HG03175 (cell line): Measurements from ENCODE around the gene OR8D4.
A peak's percentile ranks its signal among the peaks of the same experiment; 100 is the strongest.
"Not testable (repeated sequence)": the region's sequence is repeated elsewhere in the genome, so short reads cannot be mapped to it uniquely, and the experiment has no call there.

Source experiments
- ATAC-seq: cut with Tn5 transposase; IDR thresholded peaks from one replicate; pipeline ENCODE4 v1.9.1; 2021; ENCODE audit warnings: mild to moderate bottlenecking, moderate library complexity; ENCODE audit not compliant: unreplicated experiment

OR8D4 gene

DNA sequence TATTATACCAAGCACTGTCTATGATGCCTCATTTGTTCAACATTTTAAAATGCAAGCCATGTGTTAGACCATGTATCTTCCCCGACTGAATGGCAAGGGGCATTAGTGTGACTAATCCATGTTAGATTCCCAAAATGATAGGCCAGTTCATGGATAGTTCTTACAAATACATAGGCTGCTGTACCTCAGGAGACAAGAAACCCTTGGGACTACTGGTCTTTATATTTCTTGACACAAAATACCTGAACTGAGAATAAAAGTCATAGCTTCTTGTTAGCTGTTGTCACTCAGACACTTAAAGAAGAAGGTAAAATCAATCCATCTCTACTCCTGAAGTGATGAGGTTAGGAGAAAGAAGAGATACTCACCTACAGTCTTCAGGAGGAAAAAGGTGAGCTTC lies at the start of gene OR8D4:
TSS of gene OR8D4 (plus strand) at position 301 of the 400 bp plus-strand sequence. CDS start 4,265 bp downstream, outside the sequence.
- ATAC-seq = no peak

DNA sequence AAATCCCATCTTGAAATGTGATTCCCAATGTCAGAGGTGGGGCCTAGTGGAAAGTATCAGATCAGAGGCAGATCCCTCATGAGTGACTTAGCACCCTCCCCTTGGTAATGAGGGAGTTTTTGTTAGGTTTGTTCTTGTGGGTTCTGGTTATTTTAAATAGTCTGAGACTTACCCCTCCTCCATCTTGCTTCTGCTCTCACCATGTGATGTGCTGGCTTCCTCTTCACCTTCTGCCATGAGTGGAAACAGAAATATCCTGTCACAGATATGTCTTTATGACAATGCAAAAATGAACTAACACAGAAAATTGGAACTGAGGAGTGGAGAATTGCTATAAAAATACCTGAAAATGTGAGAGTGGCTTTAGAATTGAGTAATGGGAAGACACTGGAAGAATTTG lies 49.6 kb upstream of the OR8D4 start:
- ATAC-seq = no peak

DNA sequence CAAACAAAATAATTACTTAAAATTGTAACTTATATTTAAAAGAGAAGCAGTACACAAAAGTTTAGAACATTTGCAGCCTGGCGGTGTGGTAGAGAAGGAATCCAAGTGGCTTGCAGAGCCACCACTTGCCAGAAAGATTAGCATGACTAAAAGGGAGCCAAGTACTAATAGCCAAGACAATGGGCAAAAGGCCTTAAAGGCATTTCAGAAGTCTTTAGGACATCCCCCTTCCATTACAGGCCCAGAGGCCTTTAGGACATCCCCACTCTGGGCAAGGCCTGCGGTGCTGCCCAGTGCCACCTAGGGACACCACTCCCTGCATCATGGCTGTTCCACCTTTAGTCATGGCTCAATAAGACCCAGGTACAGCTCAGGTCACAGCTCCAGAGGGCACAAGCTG lies 48.9 kb upstream of the OR8D4 start:
- no peak for ATAC-seq

DNA sequence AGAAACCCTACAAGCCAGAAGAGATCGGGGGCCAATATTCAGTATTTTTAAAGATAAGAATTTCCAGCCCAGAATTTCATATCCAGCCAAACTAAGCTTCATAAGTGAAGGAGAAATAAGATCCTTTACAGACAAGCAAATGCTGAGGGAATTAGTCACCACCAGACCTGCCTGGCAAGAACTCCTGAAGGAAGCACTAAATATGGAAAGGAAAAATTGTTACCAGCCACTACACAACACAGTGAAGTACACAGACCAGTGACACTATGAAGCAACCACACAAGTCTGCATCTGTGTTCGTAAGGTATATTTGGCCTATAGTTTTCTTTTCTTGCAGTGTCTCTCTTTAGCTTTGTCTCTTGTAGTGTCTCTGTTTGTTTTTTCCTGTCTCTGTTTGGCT lies 45.5 kb upstream of the OR8D4 start:
- ATAC-seq = no peak

DNA sequence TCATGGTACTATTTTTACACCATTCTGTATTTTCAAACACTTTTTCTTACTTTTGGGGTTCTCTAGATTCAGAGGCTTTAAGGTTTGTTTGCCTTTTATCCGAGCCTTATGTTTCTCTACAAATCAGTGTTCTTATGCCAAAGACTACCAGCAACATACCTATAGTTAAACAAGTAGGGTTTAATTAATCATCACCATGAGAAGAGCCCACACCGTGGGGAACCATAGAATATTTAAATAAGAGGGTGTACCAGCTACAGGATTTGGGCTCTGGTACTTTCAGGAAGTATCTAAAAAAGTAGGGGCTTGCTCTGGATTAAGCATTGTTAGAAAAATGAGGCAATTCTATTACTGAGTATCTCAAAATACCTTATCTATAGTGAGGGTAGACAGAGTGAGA lies 42.2 kb upstream of the OR8D4 start:
- no peak for ATAC-seq

DNA sequence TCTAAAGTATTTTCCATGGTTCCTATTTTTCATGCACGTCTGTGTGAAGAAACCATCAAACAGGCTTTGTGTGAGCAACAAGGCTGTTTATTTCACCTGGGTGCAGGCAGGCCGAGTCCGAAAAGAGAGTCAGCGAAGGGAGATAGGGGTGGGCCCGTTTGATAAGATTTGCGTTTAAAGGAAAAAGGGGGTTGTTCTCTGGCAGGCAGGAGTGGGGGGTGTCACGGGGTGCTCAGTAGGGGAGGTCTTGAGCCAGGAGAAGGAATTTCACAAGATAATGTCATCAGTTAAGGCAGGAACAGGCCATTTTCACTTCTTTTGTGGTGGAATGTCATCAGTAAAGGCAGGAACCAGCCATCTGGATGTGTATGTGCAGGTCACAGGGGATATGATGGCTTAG lies 36.7 kb upstream of the OR8D4 start:
- not testable (repeated sequence) for ATAC-seq

DNA sequence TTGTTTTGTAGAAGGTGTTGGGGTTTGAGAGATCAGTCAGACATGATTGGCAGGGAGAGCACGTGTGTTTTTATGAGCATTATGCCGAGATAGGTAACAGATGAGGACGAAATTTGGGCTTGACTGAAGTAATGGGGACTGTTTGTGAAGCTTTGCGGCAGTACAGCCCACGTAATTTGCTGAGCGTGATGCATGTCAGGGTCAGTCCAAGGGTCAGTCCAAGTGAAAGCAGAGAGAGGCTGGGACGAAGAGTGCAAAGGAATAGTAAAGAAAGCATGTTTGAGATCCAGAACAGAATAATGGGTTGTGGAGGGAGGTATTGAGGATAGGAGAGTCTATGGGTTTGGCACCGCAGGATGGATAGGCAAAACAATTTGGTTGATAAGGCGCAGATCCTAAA lies 34.2 kb upstream of the OR8D4 start:
- not testable (repeated sequence) for ATAC-seq

DNA sequence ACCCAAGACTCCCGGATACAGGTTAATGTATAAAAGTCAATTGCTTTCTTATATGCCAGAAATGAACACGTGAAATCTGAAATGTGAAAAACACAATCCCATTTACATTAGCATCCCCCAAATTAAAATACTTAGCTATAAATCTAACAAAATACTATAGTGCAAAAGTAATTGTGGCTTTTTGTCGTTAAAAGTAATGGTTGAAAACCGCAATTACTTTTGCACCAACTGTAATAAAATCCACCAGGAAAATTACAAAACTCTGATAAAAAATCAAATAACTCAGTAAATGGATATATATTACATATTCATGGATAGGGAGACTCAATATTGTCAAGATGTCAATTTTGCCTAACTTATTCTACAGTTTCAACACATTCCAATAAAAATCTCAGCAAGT lies 21.1 kb upstream of the OR8D4 start:
- ATAC-seq = no peak

DNA sequence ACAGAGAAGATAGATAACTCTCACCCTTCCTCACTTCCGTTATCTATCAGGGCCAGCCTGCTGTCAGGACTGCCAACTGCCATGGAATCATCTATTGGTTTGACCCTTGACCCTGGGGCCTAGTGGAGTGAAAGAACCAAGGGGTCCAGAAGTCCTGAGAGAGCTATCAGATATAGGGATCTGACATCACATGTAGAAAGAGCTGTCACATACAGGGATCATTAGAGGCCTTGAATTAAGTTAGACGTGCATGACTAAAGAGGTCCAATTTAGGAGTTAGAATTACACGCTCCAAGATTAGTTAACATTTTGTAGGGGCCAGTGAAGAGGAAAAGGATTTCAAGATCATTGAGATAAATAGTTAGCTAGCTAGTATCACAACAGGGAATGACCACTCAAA lies 16.4 kb upstream of the OR8D4 start, which contains the start of gene TMEM225:
TSS of gene TMEM225 (minus strand) at position 101 of the 400 bp plus-strand sequence. CDS start 245 bp downstream, outside the sequence.
- ATAC-seq = no peak

DNA sequence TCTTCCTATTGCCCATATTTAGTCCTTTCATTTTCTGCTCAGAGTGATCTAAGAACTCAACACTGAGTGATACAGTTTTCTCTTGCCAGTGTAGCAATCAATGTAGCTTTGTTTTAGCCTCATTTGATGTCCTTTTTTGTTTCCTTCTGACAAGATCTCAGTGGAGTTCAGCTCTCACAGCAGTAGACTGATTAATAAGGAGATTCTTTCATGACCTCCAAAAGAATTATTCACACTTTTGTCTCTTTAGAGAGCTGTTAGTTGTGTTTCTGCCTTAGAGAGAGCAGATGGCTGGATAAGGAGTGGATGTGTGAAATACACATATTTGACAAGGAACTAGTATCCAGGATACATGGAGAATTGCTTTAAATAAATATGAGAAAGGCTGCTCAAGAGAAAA lies 9.9 kb upstream of the OR8D4 start:
- no peak for ATAC-seq

DNA sequence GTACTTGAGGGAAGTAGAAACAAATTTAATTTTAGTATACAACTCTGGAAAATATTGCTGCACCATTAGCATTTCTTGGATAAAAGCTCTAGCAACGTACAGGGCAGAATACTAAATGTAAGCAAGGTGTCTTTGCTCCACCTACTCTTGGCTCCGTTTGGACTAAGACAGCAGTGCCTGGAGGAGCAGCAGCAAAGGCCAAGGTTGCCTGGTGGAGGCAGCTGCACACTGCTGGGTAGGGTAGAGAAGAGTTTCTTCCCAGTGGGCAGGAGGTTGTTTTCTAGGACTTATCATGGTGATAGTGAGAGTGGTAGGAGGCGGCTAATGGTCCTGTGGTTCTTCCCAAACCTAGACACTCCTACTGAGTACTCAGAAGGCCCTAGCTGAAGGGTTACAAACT lies 2.2 kb upstream of the OR8D4 start:
- no peak for ATAC-seq

DNA sequence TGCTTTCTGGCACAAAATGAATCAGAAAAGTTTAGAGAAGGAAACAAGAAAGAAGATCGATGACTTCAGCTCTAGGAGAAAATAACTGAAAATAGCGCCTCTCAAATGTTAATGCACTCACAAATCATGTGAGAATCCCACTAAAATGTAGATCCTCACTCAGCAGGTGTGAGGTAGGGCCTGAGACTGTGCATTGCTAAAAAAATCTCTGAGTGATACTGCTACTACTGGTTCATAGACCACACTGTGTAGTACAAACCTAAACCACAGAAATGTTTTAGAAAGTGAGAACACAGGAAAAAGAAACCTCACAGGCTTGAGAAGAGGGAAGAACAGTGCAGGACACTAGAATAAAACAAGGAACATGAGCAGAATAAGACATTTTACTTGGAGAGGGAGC lies 2.0 kb downstream of the OR8D4 start:
- peak; percentile 52 for ATAC-seq

DNA sequence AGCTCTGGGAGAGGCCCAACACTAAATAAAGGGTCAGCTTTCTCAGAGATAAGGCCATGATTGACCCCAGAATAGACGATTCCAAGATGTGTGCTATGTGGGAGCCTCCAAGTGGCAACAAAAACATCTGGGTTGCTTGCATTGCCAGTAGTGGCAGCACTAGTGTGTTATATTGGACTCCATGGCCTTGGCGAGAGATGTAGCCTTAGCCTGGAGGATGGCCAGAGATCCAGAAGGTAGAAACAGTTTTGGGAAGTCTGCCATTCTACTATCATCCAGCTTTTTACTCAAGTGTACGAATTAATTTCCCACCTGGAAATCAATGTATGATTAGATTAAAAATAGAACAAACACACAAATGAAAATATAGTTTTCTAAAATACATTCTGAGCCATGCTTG lies 3.0 kb downstream of the OR8D4 start:
- ATAC-seq = no peak

DNA sequence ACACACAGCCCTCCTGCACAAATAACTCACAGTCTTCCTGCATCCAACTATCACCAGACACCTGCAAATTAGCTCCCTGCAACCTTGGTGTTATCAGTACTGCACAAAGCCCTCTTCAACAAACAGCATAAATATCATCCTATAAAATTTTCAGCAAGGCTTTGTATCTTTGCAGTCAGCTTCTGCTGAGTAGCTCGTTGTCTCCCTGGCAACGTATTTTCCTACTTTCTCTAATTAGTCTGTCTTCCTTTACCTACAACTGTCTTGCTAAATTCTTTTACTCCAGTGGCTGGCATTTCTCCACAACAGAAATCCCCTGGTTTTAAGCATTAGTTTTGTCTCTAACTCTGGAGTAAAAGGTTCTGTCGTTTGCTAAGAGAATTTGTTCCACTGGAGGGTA lies 3.9 kb downstream of the OR8D4 start:
- ATAC-seq = no peak

DNA sequence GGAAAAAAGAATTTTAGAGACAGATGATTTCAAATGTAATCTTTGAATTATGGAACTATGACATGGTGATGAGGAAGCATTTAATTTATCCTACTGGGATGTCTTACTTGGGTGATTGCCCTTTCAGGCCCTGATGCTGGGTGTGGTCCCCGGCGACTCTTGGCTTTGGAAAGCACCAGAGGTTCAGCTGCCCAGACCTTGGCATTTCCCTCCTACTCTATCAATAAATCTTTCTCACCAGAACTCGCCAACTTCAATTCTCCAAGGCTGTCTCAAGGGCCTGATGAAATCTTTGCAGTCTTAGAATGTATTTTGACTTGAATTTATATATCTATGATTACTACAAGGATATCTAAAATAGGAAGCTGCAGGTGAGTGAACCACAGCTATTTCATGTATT lies 19.0 kb downstream of the OR8D4 start:
- ATAC-seq = no peak

DNA sequence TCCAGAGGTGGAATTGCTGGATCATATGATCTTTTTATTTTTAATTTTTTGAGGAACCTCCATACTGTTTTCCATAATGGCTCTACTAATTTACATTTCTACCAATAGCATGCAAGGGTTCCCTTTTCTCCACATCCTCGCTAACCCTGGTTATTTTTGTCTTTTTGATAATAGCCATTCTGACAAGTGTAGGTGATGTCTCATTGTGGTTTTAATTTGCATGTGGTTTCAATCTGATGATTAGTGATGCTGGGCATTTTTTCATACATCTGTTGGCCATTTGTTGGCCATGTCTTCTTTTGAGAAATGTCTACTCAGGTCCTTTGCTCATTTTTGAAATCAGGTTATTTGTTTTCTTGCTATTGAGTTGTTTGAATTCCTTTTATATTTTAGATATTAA lies 22.1 kb downstream of the OR8D4 start:
- peak; percentile 50 for ATAC-seq

DNA sequence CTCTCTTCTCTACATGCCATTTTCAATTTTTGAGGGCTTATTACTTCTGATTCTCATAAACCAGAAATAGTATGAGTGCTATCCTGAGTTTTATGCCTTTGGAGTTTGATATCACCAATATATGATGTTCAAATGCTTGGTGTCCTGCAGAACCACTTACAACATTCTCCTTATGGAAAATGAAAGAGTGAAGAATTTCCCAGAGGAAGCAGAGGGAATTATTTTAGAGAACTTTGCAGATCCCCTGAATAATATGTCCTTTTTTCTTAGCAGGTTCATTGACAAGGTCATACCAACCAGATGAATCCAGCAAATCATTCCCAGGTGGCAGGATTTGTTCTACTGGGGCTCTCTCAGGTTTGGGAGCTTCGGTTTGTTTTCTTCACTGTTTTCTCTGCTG lies 37.4 kb downstream of the OR8D4 start, which contains the start of gene OR4D5:
TSS of gene OR4D5 (plus strand) at position 301 of the 400 bp plus-strand sequence. CDS start at position 301, 0 bp downstream.
- no peak for ATAC-seq

DNA sequence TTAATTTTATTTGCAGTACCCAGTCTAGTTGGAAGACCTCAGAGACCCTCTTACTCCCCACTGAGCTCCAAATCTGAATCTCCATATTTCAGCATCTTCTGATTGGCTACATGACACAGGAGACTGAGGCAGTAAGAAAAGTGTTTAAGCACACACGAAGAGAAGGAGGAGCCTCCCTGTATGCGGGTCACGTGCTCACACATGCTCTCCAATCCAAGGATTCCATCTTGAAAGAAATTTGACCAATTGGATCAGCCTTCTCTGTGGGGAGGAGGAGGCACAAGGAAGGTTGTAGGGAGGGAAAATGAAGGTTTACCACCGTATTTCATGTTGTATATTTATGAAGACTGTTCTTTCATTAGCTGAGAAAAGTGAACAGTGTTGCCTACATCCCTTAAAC lies 40.4 kb downstream of the OR8D4 start:
- no peak for ATAC-seq

DNA sequence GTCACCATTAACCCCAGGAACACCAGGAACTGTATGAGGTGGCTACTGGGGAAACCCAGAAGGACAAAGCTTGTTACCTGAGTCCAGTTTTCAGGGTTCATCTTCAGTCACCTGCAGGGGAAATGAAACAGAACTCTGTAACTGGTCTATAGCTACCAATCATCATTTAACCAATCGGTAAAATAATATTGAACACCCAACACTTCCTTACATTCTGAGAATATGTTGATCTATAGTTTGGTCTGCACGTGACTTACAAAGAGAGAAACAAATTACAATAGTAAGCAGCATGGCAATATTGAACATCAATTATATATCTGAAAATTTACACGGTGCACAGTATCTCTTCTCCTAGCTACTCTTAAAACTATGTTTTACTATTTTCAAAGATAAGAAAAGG lies 41.8 kb downstream of the OR8D4 start, which contains the start of gene OR6T1:
TSS of gene OR6T1 (minus strand) at position 101 of the 400 bp plus-strand sequence. CDS start at position 101, 0 bp downstream.
- ATAC-seq = no peak

DNA sequence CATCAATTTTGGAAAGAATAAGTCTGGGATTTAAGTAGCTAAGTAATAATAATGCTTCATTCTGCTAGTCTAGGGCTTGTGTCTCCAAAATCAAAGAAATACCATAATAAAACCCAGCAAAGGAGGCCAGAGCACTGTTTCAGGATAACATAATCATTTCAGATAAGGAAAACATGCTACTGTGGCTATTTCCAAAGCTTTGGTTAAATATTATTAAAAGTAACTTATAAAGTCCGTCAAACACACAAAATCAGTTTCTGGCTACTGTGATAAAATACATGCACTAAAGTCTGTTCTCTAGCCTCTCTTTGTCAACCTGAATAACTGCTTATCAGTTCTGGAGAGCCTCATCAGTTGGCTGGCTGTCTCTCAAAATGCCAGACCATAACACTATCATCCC lies 43.2 kb downstream of the OR8D4 start:
- no peak for ATAC-seq

DNA sequence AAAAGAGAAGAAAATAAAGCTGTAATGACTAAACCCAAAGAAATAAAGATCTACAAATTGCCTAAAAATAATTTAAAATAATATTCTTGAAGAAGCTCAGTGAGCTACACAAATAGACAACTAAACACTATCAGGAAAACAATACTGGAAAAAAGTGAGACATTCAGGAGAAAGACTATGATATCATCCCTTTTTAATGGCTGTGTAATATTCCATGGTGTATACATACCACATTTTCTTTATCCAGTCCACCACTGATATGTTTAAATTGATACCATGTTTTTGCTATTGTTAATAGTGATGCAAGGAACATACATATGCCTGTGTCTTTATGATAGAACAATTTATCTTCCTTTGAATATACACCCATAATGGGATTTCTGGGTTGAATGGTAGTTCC lies 54.8 kb downstream of the OR8D4 start:
- no peak for ATAC-seq
